Stimulated activated CD4-positive, alpha-beta T cell treated with anti-CD3 and anti-CD28 coated beads, TNF-alpha, amount 100 ng/mL, for 1 hour (primary cell): ENCODE data around the gene PI4KA.
"Not testable (repeated sequence)": the region's sequence is repeated elsewhere in the genome, so short reads cannot be mapped to it uniquely, and the experiment has no call there.

ENCODE experiments used
- DNase-seq, 3 donors: peaks; one replicate each; pipeline ENCODE4 v3.0.0-alpha.2; 2020; ENCODE audit warnings: low read depth in 3 of 3, low spot score in 1 of 3

PI4KA gene

DNA sequence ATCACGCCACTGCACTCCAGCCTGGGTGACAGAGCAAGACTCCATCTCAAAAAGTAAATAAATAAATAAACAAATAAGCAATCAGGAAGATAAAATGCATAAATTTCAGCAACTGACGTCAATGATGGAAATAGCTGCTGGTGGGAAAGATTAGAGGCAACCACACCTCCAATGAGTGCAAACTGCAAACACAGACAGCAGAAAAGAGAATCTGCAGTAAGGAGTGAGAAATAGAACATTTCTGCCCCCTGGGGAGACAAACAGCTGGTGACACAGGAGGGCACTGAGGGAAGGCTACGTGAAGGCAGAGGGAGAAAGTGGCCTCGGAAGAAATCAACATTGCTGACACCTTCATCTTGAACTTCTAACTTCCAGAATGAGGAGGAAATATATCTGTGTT, 6.5 kb downstream of the PI4KA start:
- DNase-seq: no peak

DNA sequence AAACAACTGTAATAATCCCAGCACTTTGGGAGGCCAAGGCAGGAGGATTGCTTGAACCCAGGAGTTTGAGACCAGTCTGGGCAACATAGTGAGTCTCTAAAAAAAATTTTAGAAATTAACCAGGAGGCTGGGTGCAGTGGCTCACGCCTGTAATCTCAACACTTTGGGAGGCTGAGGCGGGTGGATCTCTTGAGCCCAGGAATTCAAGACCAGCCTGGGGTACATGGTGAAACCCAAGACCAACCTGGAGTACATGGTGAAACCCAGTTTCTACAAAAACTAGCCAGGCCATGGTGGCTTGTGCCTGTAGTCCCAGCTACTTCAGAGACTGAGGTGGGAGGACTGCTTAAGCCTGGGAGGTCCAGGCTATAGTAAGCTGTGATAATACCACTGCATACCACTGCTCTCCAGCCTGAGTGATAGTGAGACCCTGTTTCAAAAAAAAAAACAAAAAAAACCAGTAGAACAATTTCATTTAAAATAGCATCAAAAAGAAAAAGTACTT, 11.2 kb downstream of the PI4KA start:
- DNase-seq: no peak

DNA sequence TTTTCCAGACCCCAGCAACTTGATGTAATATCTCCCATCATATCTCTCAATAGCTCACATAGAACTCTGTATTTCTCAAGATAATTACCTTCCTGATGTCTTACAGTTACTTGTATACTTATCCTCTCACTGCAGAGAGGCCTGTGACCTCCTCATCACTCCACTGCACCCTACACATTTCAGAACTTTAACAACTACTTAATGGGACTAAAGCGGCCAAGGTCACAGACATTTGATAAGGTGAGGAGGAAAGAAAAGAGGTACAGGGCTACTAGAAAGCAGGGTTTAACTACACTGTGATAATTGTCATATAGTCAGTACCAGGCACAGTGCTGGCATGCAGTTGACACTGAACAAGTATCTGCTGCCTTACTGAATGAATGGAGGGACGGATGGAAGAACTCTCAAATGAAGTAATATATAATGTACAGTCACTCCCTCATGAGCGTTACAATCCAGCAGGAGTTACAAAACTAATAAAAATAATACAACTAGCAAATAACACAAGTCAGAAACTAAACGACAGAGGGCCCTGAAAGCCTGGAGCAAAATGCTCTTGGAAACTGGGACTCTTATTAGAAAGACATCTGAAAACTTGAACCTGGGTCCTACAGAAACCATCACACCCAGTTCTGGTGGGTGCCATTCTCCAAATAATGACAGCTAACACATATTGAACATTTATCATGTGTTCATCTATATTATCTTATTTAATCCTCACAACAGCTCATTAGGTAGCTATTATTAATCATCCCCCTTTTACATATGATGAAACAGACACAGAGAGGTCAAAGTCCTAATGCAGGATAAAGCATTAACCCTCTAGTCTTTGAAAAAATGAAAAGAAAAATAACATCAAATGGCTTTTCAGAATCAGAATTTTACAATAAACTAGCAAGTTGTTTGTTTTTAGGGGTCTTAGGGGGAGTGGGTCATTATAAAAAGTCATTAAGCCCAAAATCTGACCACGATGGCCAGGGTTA, 14.3 kb downstream of the PI4KA start:
- no peak for DNase-seq

DNA sequence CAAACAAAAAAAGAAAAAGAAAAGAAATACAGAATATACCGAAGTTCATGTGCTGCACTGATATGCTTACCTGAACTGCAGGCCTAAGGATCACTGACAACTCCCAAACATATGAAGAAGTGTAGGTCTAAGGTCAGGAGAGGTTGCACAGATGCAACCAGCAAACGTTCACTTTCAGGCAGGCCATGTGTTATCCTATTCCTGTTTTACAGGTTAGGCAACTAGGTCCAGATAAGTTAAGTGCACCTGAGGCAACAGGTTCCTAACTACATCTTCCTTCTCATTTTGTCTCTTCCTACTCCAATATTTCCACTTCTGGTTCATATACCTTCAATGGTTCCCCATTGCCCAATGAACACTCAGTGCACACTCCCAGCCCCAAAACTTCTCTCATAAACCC, 15.1 kb downstream of the PI4KA start:
- no peak for DNase-seq

DNA sequence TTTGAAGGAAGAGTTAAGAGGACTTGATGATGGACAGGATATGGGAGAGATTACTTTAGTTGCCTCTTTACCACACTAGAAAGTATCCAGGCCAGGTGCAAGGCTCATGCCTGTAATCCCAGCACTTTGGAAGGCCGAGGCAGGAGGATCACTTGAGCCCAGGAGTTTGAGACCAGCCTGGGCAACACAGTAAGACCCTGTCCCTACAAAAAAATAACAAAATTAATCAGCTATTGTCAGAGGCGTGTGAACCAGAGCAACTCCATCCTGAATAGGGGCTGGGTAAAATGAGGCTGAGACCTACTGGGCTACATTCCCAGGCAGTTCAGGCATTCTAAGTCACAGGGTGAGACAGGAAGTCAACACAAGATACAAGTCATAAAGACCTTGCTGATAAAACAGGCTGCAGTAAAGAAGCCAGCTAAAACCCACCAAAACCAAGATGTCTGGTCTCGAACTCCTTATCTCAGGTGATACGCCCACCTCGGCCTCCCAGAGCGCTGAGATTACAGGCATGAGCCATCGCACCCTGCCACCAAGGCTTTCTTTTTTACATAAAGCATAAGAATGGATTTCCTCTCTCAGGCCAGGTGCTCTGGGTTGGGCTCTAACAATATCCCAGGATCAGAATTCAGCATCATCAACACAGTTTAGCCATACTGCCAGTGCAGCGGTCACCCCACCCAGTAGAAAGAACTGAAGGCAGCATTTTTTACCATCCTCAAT, 17.8 kb downstream of the PI4KA start:
- DNase-seq: no peak

DNA sequence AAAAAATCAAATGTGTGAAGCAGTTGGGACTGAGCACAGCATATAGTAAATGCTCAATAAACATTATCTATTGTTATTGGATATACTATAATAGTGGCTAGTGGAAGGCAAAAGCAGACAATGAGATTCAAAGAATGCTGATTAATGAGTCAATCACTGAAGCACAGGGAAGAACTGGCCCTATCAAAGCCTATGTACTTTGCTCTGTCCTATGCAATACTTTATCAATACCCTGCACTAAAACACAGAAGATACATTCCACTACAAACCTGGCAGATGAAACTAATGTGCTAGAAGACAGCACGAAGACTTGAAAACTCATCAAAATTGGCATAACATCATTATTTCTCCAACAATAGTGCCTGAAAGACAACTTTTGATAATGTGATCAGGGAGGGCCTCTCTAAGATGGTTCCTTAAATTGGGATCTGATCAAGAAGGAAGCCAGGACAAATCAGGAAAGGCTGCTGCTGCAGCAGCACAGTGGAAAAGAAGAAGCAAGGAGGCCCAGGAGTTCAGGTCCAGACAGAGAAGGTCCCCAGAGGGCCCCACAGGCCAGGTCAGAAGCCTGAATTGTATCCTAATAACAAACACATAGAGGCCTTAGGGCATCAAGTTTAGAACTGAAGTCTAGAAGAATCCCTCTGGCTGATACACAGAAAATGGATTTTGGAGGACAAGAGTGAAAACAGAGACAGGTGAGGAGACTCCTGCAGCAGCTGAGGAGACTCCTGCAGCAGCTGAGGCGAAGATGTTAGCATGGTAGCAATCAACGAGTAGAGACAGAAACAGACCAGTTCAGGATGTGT, 18.6 kb downstream of the PI4KA start:
- no peak for DNase-seq

DNA sequence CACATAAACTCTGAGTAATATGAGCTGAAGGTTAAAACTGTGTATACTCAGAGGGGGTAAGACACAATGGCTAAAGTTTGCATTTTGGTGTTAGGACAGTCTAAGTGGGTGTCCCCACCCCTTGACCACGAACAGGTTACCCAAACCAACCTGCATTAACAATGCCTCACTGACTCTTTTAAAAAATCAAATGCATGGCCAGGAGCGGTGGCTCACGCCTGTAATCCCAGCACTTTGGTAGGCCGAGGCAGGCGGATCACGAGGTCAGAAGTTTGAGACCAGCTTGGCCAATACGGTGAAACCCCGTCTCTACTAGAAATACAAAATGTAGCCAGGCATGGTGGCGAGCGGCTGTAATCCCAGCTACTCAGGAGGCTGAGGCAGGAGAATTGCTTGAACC, 19.3 kb downstream of the PI4KA start:
- DNase-seq: not testable (repeated sequence)

DNA sequence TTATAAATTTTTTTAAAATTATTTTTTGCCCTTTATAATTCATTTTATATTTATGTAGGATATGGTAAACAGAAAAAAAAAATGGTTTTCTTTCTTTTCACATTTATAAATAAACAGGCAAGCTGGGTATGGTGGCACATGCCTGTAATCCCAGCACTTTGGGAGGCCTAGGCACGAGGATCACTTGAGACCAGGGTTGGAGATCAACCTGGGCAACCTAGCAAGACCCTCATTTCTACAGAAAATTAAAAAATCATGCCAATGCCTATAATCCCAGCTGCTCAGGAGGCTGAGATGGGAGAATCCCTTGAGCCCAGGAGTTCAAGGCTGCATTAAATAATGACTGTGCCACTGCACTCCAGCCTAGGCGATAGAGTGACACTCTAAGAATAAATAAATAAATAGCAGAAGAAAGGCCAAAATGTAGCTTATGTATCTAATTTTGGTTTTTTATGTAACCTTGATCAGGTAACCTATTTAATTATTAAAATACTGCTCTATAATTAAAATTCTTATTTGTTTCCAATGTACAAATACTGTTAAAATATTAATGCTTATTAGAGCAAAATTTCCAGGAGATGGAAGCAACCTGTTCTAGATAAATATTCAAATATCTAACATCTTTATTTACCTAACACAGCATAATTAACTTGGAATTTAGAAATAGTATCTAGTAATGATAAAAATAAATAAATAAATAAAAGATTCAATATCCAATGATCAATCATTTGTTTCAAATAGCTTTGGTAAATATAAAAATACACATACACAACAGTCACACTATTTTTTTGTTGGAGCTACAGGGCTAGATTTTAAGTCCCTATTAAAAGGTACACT, 21.4 kb downstream of the PI4KA start:
- DNase-seq: no peak

DNA sequence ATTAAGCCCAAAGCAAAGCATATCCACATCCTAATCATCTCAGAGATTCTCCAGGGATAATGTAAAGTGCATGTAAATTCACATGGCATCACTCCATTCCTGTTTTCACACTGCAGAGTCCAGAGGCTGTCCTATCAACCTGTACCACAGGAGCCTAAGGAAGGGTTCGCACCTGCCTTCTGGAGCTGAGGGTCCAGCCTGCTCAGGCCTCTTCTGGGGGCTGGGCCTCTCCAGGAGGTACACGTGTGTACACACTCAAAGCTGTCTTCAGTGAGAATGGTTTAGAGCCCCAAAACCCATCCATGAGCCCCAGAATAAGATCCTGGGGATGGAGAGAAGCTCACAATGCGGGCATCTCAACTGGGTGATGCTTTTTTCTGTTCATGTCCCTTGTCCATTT, 23.9 kb downstream of the PI4KA start:
- DNase-seq: no peak

DNA sequence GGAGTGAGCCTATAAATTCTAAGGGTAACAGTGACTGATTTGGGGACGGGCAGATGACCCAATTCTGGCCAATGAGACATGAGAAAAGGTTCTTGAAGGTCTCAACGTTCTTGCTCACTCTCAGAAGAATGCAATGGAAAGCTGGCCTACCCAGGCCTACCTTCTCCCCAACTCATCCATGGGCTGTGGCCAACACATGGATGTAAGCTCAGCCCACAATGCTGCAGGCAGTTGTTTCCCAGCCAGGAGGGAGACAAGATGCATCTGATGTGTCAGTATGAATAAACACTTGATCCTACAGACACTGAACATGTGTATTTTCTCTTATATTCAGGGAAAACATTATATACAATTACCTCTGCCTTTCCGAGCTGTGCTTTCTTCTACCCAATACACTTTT, 24.4 kb downstream of the PI4KA start:
- no peak for DNase-seq

DNA sequence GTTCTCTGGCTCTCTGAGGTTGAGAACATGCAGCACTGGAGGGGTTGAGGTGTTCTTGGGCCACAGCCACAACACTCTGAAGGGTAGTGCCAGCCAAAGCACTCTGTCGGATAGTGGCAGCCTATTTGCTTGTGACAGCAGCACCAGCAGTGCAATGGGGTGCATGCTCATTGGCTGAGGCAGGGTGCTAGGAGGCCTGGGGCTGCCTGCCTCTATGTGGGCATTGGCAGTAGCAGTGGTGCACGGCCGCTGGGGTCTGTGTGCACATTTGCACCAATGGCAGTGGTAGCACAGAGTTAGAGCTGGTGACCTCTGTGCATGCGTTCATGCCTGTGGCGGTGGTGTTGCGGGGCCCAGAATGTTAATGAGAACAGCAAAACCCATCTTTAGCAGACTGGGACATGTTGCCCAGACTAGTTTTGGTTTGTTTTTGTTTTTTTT, 25.4 kb downstream of the PI4KA start:
- no peak for DNase-seq

DNA sequence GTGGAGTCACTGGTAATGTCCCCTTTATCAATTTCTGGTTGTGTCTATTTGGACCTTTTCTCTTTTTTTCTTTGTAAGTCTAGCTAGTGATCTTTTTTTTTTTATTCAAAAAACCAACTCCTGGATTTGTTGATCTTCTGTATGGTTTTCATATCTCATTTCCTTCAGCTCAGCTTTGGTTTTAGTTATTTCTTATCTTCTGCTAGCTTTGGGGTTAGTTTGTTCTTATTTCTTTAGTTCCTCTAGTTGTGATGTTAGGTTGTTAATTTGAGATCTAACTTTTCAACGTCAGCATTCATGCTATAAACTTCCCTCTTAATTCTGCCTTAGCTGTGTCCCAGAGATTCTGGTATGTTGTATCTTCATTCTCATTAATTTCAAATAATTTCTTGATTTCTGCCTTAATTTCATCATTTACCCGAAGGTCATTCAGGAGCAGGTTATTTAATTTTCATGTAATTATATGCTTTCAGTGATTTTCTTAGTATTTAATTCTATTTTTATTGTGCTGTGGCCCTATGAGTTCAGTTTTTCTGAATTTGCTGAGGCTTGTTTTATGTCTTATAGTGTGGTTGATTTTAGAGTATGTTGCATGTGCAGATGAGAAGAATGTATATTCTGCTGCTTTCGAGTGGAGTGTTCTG, 29.0 kb downstream of the PI4KA start:
- no peak for DNase-seq

DNA sequence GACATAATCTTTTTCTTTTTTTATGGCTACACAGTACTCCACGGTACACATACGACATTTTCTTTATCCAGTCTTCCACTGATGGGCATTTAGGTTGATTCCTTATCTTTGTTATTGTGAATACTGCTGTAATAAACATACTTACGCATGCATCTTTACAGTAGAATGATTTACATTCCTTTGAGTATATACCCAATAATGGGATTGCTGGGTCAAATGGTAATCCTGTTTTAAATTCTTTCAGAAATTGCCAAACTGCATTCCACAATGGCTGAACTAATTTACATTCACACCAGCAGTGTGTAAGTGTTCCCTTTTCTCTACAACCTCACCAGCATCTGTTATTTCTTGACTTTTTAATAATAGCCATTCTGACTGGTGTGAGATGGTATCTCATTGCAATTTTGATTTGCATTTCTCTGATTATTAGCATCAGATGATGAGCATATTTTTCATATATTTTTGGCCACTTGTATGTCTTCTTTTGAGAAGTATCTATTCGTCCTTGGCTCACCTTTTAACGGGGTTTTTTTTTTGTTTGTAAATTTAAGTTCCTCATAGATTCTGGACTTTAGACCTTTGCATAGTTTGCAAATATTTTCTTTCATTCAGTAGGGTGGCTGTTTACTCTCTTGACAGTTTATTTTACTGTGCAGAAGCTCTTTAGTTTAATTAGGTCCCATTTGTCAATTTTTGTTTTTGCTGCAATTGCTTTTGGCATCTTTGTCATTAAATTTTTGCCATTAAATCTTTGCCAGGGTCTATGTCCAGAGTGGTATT, 32.0 kb downstream of the PI4KA start:
- DNase-seq: not testable (repeated sequence)

DNA sequence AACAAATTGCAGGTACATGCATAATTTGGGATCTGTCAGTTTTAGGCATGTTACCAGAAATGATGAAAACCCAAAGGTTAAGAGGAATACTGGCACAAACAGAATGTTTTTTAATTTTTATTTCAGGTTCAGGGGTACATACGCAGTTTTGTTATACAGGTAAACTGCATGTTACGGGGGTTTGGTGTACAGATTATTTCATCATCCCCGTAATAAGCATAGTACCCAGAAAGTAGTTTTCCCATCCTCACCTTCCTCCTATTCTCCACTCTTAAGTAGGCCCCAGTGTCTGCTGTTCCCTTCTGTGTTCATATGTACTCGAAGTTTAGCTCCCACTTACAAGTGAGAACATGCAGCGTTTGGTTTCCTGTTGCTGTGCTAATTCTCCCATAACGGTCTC, 33.0 kb downstream of the PI4KA start:
- DNase-seq: no peak

DNA sequence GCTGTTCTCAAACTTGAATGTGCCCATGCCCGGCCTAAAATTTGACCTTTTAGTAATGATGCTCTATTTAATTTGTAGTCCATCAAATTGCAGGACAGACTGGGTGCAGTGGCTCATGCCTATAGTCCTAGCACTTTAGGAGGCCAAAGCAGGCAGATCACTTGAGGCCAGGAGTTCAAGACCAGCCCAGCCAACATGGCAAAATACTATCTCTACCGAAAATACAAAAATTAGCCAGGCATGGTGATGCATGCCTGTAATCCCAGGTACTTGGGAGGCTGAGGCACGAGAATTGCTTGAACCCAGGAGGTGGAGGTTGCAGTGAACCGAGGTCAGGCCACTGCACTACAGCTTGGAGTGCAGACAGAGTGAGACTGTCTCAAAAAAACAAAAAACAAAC, 33.4 kb downstream of the PI4KA start:
- not testable (repeated sequence) for DNase-seq

DNA sequence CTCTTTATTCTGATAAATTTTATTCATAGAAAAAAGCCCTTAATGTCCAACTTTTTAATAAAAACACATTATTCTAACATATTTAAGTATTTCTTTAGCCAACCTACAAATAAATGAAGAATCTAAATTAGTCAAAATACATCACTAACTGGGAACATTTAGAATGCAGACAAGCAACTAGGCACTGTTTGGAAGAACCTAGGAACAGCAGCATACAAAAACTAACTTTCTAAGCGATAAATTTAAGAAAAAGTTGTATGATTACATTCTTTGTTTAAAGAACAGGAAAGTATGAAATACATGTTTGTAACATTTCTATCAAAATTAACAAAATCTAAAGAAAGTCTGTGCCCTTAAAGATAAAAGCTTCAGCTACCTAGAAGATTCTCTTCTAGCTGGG, 35.3 kb downstream of the PI4KA start:
- DNase-seq: no peak

DNA sequence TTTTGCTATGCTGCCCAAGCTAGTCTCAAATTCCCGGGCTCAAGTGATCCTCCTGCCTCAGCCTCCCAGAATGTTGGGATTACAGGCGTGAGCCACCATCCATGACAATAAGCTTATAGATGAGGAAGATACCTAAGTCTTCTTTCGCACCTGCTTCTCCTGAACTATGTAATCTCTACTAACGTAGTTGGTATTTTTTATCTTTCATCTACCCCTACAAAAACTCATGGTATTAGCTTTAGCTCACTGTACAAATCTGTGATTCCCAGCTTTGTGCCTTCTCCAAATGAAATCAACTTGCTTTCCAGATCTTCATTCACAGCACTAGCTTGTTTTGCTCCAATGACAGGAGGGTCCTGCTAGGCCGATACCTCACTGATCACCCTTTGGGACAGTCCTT, 36.4 kb downstream of the PI4KA start:
- DNase-seq: no peak

DNA sequence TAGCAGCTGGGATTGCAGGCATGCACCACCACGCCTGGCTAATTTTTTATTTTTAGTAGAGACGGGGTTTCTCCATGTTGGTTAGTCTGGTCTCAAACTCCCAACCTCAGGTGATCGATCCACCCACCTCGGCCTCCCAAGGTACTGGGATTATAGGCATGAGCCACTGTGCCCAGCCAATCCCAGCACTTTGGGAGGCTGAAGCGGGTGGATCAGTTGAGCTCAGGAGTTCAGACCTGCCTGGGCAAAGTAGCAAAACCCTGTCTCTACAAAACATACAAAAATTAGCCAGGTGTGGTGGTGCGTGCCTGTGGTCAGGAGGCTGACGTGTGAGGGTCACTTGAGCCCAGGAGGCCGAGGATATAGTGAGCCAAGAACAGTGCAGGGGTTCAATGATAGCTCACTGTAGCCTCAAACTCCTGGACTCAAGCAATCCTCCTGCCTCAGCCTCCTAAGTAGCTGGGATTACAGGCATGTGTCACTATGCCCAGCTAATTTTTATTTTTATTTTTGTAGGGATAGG, 36.8 kb downstream of the PI4KA start:
- not testable (repeated sequence) for DNase-seq

DNA sequence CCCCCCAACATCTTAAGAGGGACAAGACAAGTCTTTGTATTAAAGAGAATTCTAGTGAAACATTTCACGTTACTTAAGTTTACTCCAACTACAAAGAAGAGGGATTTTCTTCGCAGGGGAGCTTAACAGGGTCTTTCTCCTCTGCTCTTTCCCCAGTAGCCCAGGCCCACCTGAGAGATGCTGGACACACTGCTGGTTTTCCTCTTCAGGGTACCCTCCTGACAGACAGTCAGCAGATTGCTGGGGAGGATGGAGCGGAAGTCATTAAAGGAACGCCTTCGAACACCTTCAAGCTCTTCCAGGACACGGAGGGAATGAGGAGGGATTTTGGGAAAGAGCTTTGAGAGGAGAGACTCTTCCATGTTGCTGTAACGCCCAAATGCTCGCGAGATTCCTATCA, 39.1 kb downstream of the PI4KA start:
- no peak for DNase-seq
